Mammary epithelial cell (primary cell): ENCODE data around the gene ORMDL3.

ENCODE experiments used
- CTCF ChIP-seq, 2 donors: IDR thresholded peaks in 1 of 2; conservative IDR thresholded peaks in 1 of 2; 2 replicates each; pipeline ENCODE4 v1.5.1; 2011 to 2012; ENCODE audit warnings: inconsistent platforms in 2 of 2, low read length in 2 of 2, mild to moderate bottlenecking in 2 of 2, control low read depth in 1 of 2, low read depth in 1 of 2; ENCODE audit not compliant: insufficient read depth in 1 of 2; ENCODE audit errors: extremely low read depth in 1 of 2
- EZH2 ChIP-seq: IDR thresholded peaks from 2 replicates; pipeline ENCODE4 v1.6.1; 2012; ENCODE audit warnings: low read length, inconsistent platforms, borderline replicate concordance

DNA sequence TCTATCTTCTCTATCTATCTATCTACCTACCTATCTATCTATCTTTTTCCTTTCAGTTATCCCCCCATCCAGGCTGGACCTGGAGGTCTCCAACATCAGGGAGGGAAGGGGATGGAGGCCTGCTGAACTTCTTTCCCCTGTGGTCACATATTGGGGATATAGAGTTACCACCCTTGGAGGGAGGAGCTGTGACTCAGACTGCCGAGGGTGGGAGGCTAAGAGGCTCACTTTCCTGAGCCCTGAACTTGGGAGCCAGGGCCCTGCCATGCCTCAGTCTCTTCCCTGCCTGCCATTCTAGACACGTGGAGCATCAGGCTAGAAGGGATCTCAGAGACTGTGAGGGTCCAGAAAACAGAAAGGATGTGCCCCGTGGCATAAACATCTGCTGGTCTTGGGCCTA is 8.5 kb upstream of the ORMDL3 start:
- TF ChIP-seq CTCF (conservative IDR thresholded peaks at IDR 0.05 in 1 of 2, IDR thresholded peaks at IDR 0.05 in 1 of 2; ENCODE audit: extremely low read depth in 1 of 2, insufficient read depth in 1 of 2, low read depth in 1 of 2, low read length in 2 of 2): no peak
- TF ChIP-seq EZH2: no peak
